Mucosa of stomach (tissue), 1 donor: ENCODE data around the gene ZNF335.

ENCODE experiments used
- H3K27me3 ChIP-seq: one replicate; pipeline ENCODE4 v1.7.0; 2013; ENCODE audit warnings: mild to moderate bottlenecking, low read length; ENCODE audit not compliant: control insufficient read depth, insufficient read depth
- H3K36me3 ChIP-seq: one replicate; pipeline ENCODE4 v1.7.0; 2013; ENCODE audit warnings: low read length; ENCODE audit not compliant: control insufficient read depth, insufficient read depth
- H3K4me1 ChIP-seq: one replicate; pipeline ENCODE4 v1.7.0; 2013; ENCODE audit warnings: mild to moderate bottlenecking, low read length; ENCODE audit not compliant: control insufficient read depth, insufficient read depth
- H3K4me3 ChIP-seq: one replicate; pipeline ENCODE4 v1.7.0; 2013; ENCODE audit warnings: low read length
- H3K9ac ChIP-seq: one replicate; pipeline ENCODE4 v1.7.0; 2013; ENCODE audit warnings: mild to moderate bottlenecking, low read length, moderate library complexity
- H3K9me3 ChIP-seq: one replicate; pipeline ENCODE4 v1.7.0; 2013; ENCODE audit warnings: mild to moderate bottlenecking, low read length, moderate library complexity; ENCODE audit not compliant: control insufficient read depth
- donor health status: Pancreatic carcinoma.

The ZNF335 gene

GRCh38 chr20:45918779-45919537 lies 53.0 kb downstream of the ZNF335 start:
- H3K27me3 ChIP-seq, result no peaks in the 10 kb centered on the region
- no peaks in the 10 kb centered on the region for H3K36me3 ChIP-seq
- H3K4me3 ChIP-seq, result no peak overlapping the region
- no peak overlapping the region for H3K9ac ChIP-seq
- H3K4me1 ChIP-seq, result peaks cover 14% of the 10 kb centered on the region
- H3K9me3 ChIP-seq, result no peaks in the 10 kb centered on the region

DNA sequence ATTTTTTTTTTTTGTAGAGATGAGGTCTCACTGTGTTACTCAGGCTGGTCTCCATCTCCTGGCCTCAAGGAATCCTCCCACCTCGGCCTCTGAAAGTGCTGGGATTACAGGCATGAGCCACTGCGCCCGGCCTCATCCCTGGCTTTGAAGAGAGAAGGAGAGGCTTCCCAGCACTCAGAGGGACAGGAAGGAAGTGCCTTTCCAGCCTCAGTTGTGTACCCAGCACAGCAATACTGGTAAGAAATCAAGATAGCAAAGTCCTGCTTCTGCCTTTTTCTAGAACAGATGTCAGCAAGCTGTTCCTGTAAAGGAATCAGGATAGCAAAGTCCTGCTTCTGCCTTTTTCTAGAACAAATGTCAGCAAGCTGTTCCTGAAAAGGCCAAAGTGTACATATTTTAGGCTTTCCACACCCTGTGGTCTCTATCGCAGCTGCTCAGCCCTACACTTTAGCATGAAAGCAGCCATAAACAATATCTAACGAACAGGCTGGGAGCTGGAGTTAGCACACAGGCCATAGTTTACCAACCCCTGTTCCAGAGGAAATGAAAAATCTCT lies 53.7 kb downstream of the ZNF335 start:
- H3K4me1 ChIP-seq, result peaks cover 14% of the 10 kb centered on the region
- no peaks in the 10 kb centered on the region for H3K36me3 ChIP-seq
- H3K9ac ChIP-seq, result no peak overlapping the region
- H3K9me3 ChIP-seq, result no peaks in the 10 kb centered on the region
- no peak overlapping the region for H3K4me3 ChIP-seq
- H3K27me3 ChIP-seq, result no peaks in the 10 kb centered on the region

DNA sequence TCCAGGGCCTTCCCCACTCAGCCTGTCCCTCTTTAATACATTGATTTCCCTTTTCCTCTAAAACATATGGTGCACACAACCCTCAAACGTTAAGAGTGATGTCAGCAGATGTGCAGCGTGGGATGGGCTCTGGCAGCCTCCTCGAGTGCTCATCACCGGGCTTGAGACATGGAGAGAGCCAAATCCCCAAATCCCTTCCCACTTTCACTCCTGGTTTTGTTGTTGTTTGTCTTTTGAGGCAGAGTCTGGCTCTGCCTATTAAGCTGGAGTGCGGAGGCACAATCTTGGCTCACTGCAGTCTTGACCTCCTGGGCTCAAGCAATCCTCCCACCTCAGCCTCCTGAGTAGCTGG lies 54.2 kb downstream of the ZNF335 start:
- H3K4me1 ChIP-seq, result peaks cover 14% of the 10 kb centered on the region
- H3K27me3 ChIP-seq, result no peaks in the 10 kb centered on the region
- H3K36me3 ChIP-seq, result no peaks in the 10 kb centered on the region
- no peak overlapping the region for H3K4me3 ChIP-seq
- H3K9me3 ChIP-seq, result no peaks in the 10 kb centered on the region
- no peak overlapping the region for H3K9ac ChIP-seq

DNA sequence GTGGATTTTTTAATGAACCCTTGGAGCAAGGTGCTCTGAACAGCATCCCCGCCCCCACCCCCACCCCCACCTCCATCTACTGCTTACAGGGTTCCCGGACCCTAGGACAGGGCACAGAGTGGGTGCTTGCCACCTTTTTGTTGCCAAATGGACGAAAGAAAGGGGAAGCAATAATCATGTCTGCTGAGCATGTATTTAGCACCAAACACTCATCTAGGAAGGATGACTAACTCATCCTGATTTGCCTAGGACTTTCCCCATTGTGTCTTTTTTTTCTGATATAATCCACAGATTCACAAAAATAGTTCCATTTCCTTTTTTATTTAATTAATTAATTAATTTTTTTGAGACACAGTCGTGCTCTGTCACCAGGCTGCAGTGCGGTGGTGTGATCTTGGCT lies 58.9 kb downstream of the ZNF335 start:
- no peaks in the 10 kb centered on the region for H3K36me3 ChIP-seq
- no peak overlapping the region for H3K9ac ChIP-seq
- H3K4me1 ChIP-seq, result peaks cover 24% of the 10 kb centered on the region
- no peaks in the 10 kb centered on the region for H3K27me3 ChIP-seq
- H3K4me3 ChIP-seq, result no peak overlapping the region
- H3K9me3 ChIP-seq, result no peaks in the 10 kb centered on the region

DNA sequence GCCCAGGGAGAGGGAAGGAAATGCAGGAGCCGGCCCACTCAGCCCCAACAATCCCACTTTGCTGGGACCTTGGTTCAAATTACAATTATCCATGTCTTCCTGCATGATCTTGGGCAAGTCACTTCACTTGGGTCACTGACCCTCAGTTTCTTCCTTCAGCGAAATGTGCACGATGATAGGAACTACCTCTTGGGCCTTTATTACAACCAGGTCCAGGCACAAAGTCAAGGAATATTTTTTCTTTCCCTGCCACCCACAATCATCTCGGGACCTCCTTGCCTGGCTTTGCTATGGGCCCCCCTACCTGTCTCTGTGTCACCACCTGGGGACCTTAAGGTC lies 59.7 kb downstream of the ZNF335 start:
- H3K27me3 ChIP-seq, result no peaks in the 10 kb centered on the region
- peaks cover 24% of the 10 kb centered on the region for H3K4me1 ChIP-seq
- H3K4me3 ChIP-seq, result no peak overlapping the region
- no peaks in the 10 kb centered on the region for H3K36me3 ChIP-seq
- no peaks in the 10 kb centered on the region for H3K9me3 ChIP-seq
- peak overlapping the region; percentile 34 for H3K9ac ChIP-seq

DNA sequence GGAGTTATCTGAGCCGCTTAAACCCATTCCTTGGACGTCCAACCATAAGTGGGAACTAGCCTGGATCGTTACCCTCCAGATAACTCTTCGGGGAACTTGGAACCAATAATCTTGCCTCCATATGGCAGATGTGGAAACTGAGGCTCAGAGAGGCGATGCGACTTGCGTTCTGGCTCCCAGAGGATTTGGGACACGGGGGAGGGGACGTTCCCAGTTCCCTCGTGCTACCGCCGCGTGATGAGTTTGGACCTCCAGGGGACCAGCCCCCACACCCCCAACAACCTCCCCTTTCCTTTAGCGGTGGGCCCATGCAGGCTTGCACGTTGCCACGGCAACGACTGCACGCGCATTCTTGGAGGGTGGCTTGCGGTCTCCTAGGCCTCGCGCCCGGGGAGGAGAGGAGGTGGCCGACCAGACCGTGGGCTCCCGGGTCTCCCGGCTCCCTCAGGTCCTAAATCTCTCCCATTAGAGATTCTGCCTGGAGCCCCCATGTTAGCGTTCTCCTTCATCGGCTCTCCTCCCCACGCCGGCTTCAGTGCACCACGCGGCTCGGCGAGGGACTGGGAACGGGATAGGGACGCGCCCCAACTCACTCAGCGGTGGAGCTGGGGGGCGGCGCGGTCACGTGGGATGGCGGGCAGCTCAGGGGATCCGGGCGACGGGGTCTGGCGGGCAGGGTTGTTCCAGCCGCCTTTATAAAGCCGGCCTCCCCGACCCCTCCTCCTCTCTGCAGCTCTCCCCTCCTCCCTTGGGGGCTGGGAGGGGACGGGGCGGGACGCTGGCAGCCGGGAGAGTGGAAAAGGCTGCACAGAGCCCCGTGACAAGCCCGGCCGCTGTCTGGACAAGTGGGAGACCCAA lies 60.3 kb downstream of the ZNF335 start, which contains the start of gene PLTP:
Gene PLTP (minus strand): TSS at position 670 of the 858 bp plus-strand sequence. CDS start 703 bp downstream, outside the sequence.
- Histone ChIP-seq H3K9ac (peak within 1 kb of the TSS; percentile 52), H3K27me3 (no peaks in the 10 kb centered on the region), H3K4me1 (peaks cover 24% of the 10 kb centered on the region), H3K36me3 (no peaks in the 10 kb centered on the region), H3K9me3 (no peaks in the 10 kb centered on the region), H3K4me3 (peak within 1 kb of the TSS; percentile 23)

- Histone ChIP-seq H3K9me3 (no peaks in the 10 kb centered on the region), H3K4me3 (peak overlapping the region; percentile 23), H3K4me1 (peaks cover 24% of the 10 kb centered on the region)
Observed at GRCh38 chr20:45910670-45911485, 61.1 kb downstream of the ZNF335 start.

GRCh38 chr20:45909817-45910669 lies 62.0 kb downstream of the ZNF335 start:
- Histone ChIP-seq H3K36me3 (no peaks in the 10 kb centered on the region), H3K9me3 (no peaks in the 10 kb centered on the region), H3K27me3 (no peaks in the 10 kb centered on the region), H3K9ac (no peak overlapping the region), H3K4me1 (peaks cover 24% of the 10 kb centered on the region), H3K4me3 (no peak overlapping the region)

More at GRCh38 chr20:45910670-45911485, 61.1 kb downstream of the ZNF335 start:
- H3K27me3 ChIP-seq, result no peaks in the 10 kb centered on the region
- H3K36me3 ChIP-seq, result no peaks in the 10 kb centered on the region
- H3K9ac ChIP-seq, result peak overlapping the region; percentile 52

GRCh38 chr20:45909336-45909808 lies 62.6 kb downstream of the ZNF335 start:
- Histone ChIP-seq H3K4me3 (no peak overlapping the region), H3K4me1 (peaks cover 18% of the 10 kb centered on the region), H3K36me3 (no peaks in the 10 kb centered on the region), H3K9ac (no peak overlapping the region), H3K9me3 (no peaks in the 10 kb centered on the region), H3K27me3 (no peaks in the 10 kb centered on the region)

DNA sequence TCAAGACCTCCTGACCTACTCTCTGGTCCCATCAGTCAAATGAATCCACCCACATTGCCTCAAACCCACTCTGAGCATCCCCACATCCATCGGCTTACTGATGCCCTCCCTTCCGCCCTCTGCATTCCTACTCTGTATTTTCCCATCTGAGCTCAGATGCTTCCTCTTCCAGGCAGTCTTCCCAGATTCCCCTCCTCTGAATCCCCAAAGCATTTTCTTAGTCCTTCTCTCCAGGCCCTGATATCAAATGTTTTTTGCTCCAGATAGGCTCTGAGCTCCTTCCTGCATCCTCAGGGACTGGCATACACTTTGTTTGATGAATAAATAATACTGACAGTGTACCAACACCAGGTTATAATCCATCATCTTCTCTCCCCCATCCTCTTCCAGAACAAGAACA lies 63.9 kb downstream of the ZNF335 start:
- Histone ChIP-seq H3K36me3 (no peaks in the 10 kb centered on the region), H3K4me1 (peaks cover 15% of the 10 kb centered on the region), H3K9ac (no peak overlapping the region), H3K27me3 (no peaks in the 10 kb centered on the region), H3K9me3 (no peaks in the 10 kb centered on the region), H3K4me3 (no peak overlapping the region)
